ENCODE results near the gene NLGN1.

The NLGN1 gene

GRCh38 chr3:174243171-174243570, 845.6 kb downstream of the NLGN1 start:
- DNase-seq: no peak

- DNase-seq: no peak
Observed at GRCh38 chr3:174247687-174248152, 850.2 kb downstream of the NLGN1 start.

- no peak for DNase-seq
Observed at GRCh38 chr3:174251681-174252080, 854.1 kb downstream of the NLGN1 start.

GRCh38 chr3:174253196-174253823, 855.8 kb downstream of the NLGN1 start:
- DNase-seq: no peak

- DNase-seq: no peak
Observed at GRCh38 chr3:174253940-174254339, 856.4 kb downstream of the NLGN1 start.

- DNase-seq: no peak
Observed at GRCh38 chr3:174255454-174255853, 857.9 kb downstream of the NLGN1 start.

GRCh38 chr3:174266476-174266875, 868.9 kb downstream of the NLGN1 start:
- DNase-seq: no peak

- no peak for DNase-seq
Observed at GRCh38 chr3:174268061-174268460, 870.5 kb downstream of the NLGN1 start.

GRCh38 chr3:174268586-174268985, 871.0 kb downstream of the NLGN1 start:
- no peak for DNase-seq

- DNase-seq: no peak
Observed at GRCh38 chr3:174270841-174271240, 873.3 kb downstream of the NLGN1 start.

GRCh38 chr3:174275336-174275735, 877.8 kb downstream of the NLGN1 start:
- DNase-seq: no peak

- no peak for DNase-seq
Observed at GRCh38 chr3:174276826-174277225, 879.3 kb downstream of the NLGN1 start.

GRCh38 chr3:174278094-174278493, 880.5 kb downstream of the NLGN1 start:
- DNase-seq: no peak

GRCh38 chr3:174280186-174280585, 882.6 kb downstream of the NLGN1 start:
- no peak for DNase-seq

- no peak for DNase-seq
Observed at GRCh38 chr3:174285242-174285864, 887.8 kb downstream of the NLGN1 start.

- no peak for DNase-seq
Observed at GRCh38 chr3:174287705-174288104, 890.2 kb downstream of the NLGN1 start.

- DNase-seq: no peak
Observed at GRCh38 chr3:174294616-174295015, 897.1 kb downstream of the NLGN1 start.

- DNase-seq: no peak
Observed at GRCh38 chr3:174295306-174296092, 898.0 kb downstream of the NLGN1 start.

GRCh38 chr3:174302746-174303315, 905.3 kb downstream of the NLGN1 start:
- no peak for DNase-seq

GRCh38 chr3:174303907-174304560, 906.5 kb downstream of the NLGN1 start:
- no peak for DNase-seq

GRCh38 chr3:174308736-174309135, 911.2 kb downstream of the NLGN1 start:
- no peak for DNase-seq

GRCh38 chr3:174310475-174310983, 913.0 kb downstream of the NLGN1 start:
- no peak for DNase-seq

GRCh38 chr3:174315225-174315624, 917.7 kb downstream of the NLGN1 start:
- no peak for DNase-seq

Measured in hematopoietic multipotent progenitor cell treated with erythropoietin and hydrocortisone succinate and interleukin-3 and kit ligand, for 8 days (in vitro differentiated cells).